ENCODE data around the gene MAP1A. TPM values are rescaled to one million over a fixed set of nuclear protein-coding genes. Genes with fewer than 3 reads are reported as not detected.
A peak's percentile ranks its signal among the peaks of the same experiment; 100 is the strongest.

MAP1A gene
- total RNA-seq (2014; rRNA removed; shearing (Covaris generic)): 10.1 and 10.3 TPM in 2 replicates

- H3K9me3 ChIP-seq (replicated peaks): no peaks in the 10 kb centered on the region
- H3K4me1 ChIP-seq: peaks cover 40% of the 10 kb centered on the region
- peak within 1 kb of the TSS; percentile 65 for H3K4me3 ChIP-seq
- H3K36me3 ChIP-seq: peaks cover 20% of the 10 kb centered on the region
- H3K27me3 ChIP-seq: no peaks in the 10 kb centered on the region
- H3K27ac ChIP-seq: peak within 1 kb of the TSS; percentile 86
- peak; percentile 84 to 85 for DNase-seq
These were observed at the start of gene MAP1A for GRCh38 chr15:43517354-43518196. Gene MAP1A (plus strand): TSS chr15:43517608. CDS start chr15:43521474, 3,866 bp downstream.

- H3K9me3 ChIP-seq (replicated peaks): no peaks in the 10 kb centered on the region
- DNase-seq: no peak
- no peaks in the 10 kb centered on the region for H3K27me3 ChIP-seq
- no peak overlapping the region for H3K27ac ChIP-seq
- peaks cover 50% of the 10 kb centered on the region for H3K36me3 ChIP-seq
- H3K4me3 ChIP-seq: no peak overlapping the region
- H3K4me1 ChIP-seq: no peaks in the 10 kb centered on the region
These were observed 47.5 kb upstream of the MAP1A start for GRCh38 chr15:43469867-43470266.

DNA sequence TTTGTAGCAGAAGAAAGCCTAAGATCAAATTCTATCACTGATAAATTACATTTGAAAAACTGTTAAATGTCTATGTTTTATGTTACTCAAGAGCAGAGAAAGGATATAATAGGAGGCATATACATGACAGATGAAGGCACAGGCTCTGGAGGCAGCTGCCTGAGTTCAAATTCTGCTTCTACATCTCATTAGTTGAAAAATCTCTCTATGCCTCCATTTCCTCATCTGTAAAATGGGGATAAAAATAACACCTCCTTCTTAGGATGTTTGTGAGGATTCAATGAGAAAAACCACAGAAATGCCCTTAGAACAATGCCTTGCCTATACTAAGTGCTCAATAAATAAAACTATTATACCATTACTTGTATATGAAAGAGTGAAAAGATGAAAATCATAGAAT lies 45.4 kb upstream of the MAP1A start:
- Histone ChIP-seq H3K9me3 (replicated peaks) (no peaks in the 10 kb centered on the region), H3K4me3 (no peak overlapping the region), H3K4me1 (no peaks in the 10 kb centered on the region), H3K36me3 (peaks cover 69% of the 10 kb centered on the region), H3K27me3 (no peaks in the 10 kb centered on the region), H3K27ac (no peak overlapping the region)
- DNase-seq: no peak

- Histone ChIP-seq H3K36me3 (peaks cover 77% of the 10 kb centered on the region), H3K27ac (no peak overlapping the region), H3K27me3 (no peaks in the 10 kb centered on the region), H3K4me1 (no peaks in the 10 kb centered on the region), H3K4me3 (no peak overlapping the region), H3K9me3 (replicated peaks) (no peaks in the 10 kb centered on the region)
- no peak for DNase-seq
These were observed 43.5 kb upstream of the MAP1A start for GRCh38 chr15:43473885-43474284.

DNA sequence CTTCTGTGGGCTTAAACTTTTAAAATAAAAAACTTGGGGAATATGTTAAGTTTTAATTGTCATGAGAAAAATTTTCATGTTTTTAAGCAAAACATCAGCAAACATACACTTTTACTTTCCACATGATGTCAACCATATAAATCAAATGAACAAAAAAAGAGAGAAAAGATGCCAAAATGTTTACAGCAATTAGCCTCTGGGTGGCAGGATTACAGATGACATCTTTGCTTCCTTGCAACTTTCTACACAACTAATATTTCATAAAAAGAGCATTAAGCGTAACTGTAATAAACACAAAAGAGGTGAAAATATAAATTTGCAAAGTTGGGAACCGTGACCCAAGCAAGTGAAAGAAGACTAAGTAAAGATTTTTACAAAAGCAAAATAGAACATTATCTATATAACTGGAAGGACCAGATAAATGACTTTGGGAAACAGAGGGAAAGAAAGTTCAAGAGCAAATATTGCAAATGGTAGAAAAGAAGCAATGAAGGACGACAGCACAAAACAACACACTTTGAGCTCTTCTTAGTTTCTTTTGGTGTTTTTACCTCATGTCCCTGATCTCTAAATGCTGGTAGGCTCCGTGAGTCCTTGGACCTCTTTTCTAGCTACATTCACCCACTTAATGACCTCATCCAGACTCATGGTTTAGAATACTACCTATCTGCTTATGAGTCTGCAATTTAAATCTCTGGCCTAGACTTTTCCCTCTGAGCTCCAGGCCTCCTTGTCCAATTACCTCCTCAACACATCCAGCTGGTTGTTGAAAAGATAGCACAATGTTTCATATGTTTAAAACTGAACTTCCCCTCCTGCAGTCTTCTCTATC lies 33.9 kb upstream of the MAP1A start:
- H3K27ac ChIP-seq: no peak overlapping the region
- no peak overlapping the region for H3K4me3 ChIP-seq
- no peaks in the 10 kb centered on the region for H3K9me3 ChIP-seq (replicated peaks)
- peak in 1 of 2 experiments; percentile 13 for DNase-seq
- H3K4me1 ChIP-seq: no peaks in the 10 kb centered on the region
- peaks cover 53% of the 10 kb centered on the region for H3K36me3 ChIP-seq
- H3K27me3 ChIP-seq: no peaks in the 10 kb centered on the region

DNA sequence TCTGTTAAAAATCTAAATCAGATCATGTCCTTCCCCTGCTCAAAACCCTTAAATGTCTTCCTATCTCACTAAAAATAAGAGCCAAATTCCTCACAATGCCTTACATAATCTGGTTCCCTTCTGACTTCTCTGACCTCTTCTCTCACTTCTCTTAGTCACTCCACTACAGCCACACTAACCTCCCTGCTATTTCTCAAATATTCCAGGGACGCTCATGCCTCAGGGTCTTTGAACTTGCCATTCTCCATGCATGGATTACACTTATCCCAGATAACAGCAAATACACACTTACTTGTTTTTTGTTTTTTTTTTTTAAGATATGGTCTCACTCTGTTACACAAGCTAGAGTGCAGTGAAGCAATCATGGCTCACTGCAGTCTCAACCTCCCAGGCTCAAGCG lies 33.0 kb upstream of the MAP1A start:
- no peak for DNase-seq
- H3K9me3 ChIP-seq (replicated peaks): no peaks in the 10 kb centered on the region
- H3K36me3 ChIP-seq: peaks cover 44% of the 10 kb centered on the region
- H3K27me3 ChIP-seq: no peaks in the 10 kb centered on the region
- no peak overlapping the region for H3K4me3 ChIP-seq
- no peak overlapping the region for H3K27ac ChIP-seq
- no peaks in the 10 kb centered on the region for H3K4me1 ChIP-seq

DNA sequence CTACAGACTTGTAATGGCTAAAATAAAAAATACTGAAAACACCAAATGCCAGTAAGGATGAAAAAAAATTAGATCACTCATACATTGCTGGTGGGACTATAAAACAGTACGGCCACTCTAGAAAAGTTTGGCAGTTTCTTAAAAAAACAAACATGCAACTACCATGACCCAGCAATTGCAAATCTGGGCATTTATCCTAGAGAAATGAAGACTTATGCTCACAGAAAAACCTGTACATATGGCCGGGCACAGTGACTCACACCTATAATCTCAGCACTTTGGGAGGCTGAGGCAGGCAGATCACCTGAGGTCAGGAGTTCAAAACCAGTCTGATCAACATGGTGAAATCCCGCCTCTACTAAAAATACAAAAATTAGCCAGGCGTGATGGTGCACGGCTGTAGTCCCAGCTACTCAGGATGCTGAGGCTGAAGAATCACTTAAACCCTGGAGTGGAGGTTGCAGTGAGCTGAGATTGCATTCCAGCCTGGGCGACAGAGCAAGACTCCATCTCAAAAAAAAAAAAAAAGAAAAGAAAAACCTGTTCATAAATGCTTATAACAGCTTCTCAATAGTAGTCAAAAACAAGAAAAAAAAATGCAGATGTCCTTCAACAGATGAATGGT lies 30.0 kb upstream of the MAP1A start:
- Histone ChIP-seq H3K9me3 (replicated peaks) (no peaks in the 10 kb centered on the region), H3K4me1 (no peaks in the 10 kb centered on the region), H3K27ac (no peak overlapping the region), H3K36me3 (peaks cover 37% of the 10 kb centered on the region), H3K4me3 (no peak overlapping the region), H3K27me3 (no peaks in the 10 kb centered on the region)
- DNase-seq: no peak

DNA sequence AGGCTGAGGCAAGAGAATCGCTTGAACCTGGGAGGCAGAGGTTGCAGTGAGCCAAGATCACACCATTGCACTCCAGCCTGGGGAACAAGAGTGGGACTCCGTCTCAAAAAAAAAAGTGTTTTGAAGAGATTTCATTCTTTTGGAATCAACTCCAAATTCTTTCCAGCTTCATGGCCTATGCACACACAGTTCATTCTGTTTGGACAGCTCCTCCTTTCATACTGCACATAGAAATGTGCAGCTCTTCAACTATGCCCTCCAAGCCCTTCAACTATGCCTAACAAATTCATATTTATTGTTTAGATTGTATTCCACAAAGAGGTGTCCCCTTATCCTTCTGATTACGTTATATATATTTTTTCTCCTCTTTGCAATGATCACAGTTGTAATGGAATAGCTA lies 28.6 kb upstream of the MAP1A start:
- Histone ChIP-seq H3K27me3 (no peaks in the 10 kb centered on the region), H3K4me3 (no peak overlapping the region), H3K9me3 (replicated peaks) (no peaks in the 10 kb centered on the region), H3K36me3 (peaks cover 32% of the 10 kb centered on the region), H3K27ac (no peak overlapping the region), H3K4me1 (peaks cover under 1% of the 10 kb centered on the region)
- no peak for DNase-seq

DNA sequence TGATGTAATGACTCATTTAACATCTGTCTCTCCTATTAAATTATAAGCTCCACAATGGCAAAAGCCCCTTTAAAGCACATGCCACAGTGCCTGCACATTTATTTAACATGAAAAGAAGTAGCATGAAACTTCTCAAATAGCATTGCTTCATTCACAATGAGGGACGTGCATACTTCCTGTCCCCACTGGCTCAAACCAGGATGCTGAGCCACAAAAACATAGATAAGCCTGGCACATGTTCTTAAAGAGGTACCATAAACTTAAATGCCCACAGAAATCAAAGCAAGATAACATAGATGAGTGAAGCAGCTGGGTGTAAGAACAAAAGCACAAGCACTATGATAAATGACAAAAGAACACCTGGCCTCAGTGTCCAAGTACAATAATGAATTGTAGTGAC lies 28.2 kb upstream of the MAP1A start:
- H3K27me3 ChIP-seq: no peaks in the 10 kb centered on the region
- H3K4me1 ChIP-seq: peaks cover 5% of the 10 kb centered on the region
- H3K27ac ChIP-seq: no peak overlapping the region
- no peak for DNase-seq
- peaks cover 32% of the 10 kb centered on the region for H3K36me3 ChIP-seq
- no peak overlapping the region for H3K4me3 ChIP-seq
- H3K9me3 ChIP-seq (replicated peaks): no peaks in the 10 kb centered on the region

GRCh38 chr15:43492266-43492665 lies 25.1 kb upstream of the MAP1A start:
- H3K27me3 ChIP-seq: no peaks in the 10 kb centered on the region
- peaks cover 10% of the 10 kb centered on the region for H3K4me1 ChIP-seq
- H3K9me3 ChIP-seq (replicated peaks): no peaks in the 10 kb centered on the region
- peak in 1 of 2 experiments; percentile 18 for DNase-seq
- peaks cover 18% of the 10 kb centered on the region for H3K36me3 ChIP-seq
- peak overlapping the region; percentile 84 for H3K4me3 ChIP-seq
- no peak overlapping the region; the same call in 1 of the 2 replicates for H3K27ac ChIP-seq

- peak within 1 kb of the TSS; percentile 84 for H3K4me3 ChIP-seq
- no peaks in the 10 kb centered on the region for H3K27me3 ChIP-seq
- peaks cover 15% of the 10 kb centered on the region for H3K36me3 ChIP-seq
- peaks cover 10% of the 10 kb centered on the region for H3K4me1 ChIP-seq
- DNase-seq: peak; percentile 95 to 96
- H3K27ac ChIP-seq: peak within 1 kb of the TSS; percentile 72
- no peaks in the 10 kb centered on the region for H3K9me3 ChIP-seq (replicated peaks)
These were observed 24.5 kb upstream of the MAP1A start, which contains the start of gene TP53BP1 for GRCh38 chr15:43492673-43493601. Gene TP53BP1 (minus strand): TSS chr15:43493156. CDS start chr15:43493043, 113 bp downstream.

DNA sequence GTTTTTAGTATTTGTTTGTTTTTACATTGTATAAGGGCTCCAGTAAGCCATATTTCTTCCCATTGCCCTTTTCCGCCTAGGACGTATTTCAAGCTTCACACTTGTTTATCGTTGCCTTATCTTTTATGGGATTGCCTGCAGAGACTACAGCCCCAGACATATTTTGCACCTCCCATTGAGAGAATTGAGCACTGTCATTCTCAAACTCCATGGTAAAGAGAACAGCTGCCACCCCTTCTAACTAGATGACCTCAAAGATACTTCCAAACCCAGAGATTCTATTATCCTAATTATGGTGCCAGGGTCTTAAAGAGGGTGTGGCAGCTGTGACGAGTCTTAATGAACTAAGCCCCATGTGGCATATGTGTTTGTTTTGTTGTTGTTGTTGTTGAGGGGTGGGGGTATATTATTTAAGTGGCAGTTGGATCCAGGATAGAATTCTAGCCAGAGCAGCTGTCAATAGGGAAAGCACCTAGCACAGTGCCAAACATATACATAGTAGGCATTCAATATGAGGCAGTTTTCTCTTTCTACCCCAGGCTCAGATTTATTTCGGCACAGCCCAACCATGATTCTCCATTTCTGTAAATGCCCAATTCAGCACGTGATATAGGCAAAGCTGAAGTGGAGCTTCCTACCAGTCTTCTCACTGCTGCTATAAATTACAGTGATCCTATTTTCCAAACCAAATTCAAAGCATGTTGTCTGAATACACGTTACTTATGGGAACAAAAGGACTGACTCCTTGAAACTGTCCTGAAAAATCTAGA lies 23.5 kb upstream of the MAP1A start:
- Histone ChIP-seq H3K4me3 (peak overlapping the region; percentile 84), H3K36me3 (peaks cover 11% of the 10 kb centered on the region), H3K9me3 (replicated peaks) (no peaks in the 10 kb centered on the region), H3K4me1 (peaks cover 10% of the 10 kb centered on the region), H3K27ac (peak overlapping the region; percentile 72), H3K27me3 (no peaks in the 10 kb centered on the region)
- DNase-seq: peak; percentile 23 to 49

DNA sequence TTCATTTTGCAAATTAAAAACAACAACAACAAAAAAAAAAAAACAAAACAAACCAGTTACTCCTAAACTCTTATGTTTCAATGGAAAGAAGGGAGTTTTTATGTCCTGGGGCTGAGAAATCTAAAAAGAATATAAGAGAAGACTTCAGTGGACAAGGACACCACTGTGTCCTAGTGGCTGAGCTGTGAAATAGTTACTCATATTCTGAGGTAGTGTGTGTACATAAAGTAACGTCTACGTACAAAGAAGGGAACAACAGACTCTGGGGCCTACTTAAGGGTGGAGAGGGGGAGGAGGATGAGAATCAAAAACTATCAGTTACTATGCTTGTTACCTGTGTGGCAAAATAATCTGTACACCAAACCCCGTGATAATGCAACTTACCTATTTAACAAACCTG lies 18.4 kb upstream of the MAP1A start:
- DNase-seq: no peak
- H3K27ac ChIP-seq: no peak overlapping the region

More for the DNA sequence above, 18.4 kb upstream of the MAP1A start:
- no peaks in the 10 kb centered on the region for H3K27me3 ChIP-seq
- no peaks in the 10 kb centered on the region for H3K36me3 ChIP-seq
- H3K9me3 ChIP-seq (replicated peaks): no peaks in the 10 kb centered on the region
- H3K4me1 ChIP-seq: peaks cover 7% of the 10 kb centered on the region
- H3K4me3 ChIP-seq: no peak overlapping the region

Data from SJCRH30 (cell line).